Cardiac fibroblast (primary cell): ENCODE measurements around the gene PLOD2.

ENCODE experiments used
- DNase-seq, 2 donors: peaks; one replicate each; pipeline versions ENCODE4 v3.0.0 to v3.0.0-alpha.2; 2010; ENCODE audit warnings: low read depth in 2 of 2
- H3K4me3 ChIP-seq, 2 donors: replicated peaks in 1 of 2; 1 replicate in 1 of 2; 2 replicates in 1 of 2; pipeline ENCODE4 v1.5.1; 2011; ENCODE audit warnings: low read depth in 2 of 2, low read length in 2 of 2, mild to moderate bottlenecking in 2 of 2, moderate library complexity in 1 of 2
- CTCF ChIP-seq: IDR thresholded peaks from one replicate; pipeline ENCODE4 v1.5.1; 2011; ENCODE audit warnings: low read depth, mild to moderate bottlenecking, low read length, inconsistent platforms

Gene PLOD2

GRCh38 chr3:146099316-146099715 lies 61.7 kb downstream of the PLOD2 start:
- no peak for DNase-seq
- no peak overlapping the region for H3K4me3 ChIP-seq
- no peak for TF ChIP-seq CTCF

- H3K4me3 ChIP-seq, result no peak overlapping the region
- peak; percentile 48 to 51 for DNase-seq
- TF ChIP-seq CTCF, result no peak
Measured at GRCh38 chr3:146093896-146094295, 67.1 kb downstream of the PLOD2 start.

GRCh38 chr3:146092230-146092629 lies 68.8 kb downstream of the PLOD2 start:
- DNase-seq, result peak in 1 of 2 donors; percentile 50
- no peak for TF ChIP-seq CTCF
- no peak overlapping the region for H3K4me3 ChIP-seq

- no peak for TF ChIP-seq CTCF
- no peak overlapping the region for H3K4me3 ChIP-seq
- no peak for DNase-seq
Measured at GRCh38 chr3:146091397-146091796, 69.6 kb downstream of the PLOD2 start.

GRCh38 chr3:146090521-146090920 lies 70.5 kb downstream of the PLOD2 start:
- no peak for TF ChIP-seq CTCF
- no peak overlapping the region for H3K4me3 ChIP-seq
- no peak for DNase-seq

- no peak for DNase-seq
- no peak overlapping the region for H3K4me3 ChIP-seq
- no peak for TF ChIP-seq CTCF
Measured at GRCh38 chr3:146088840-146089239, 72.1 kb downstream of the PLOD2 start.

- no peak overlapping the region for H3K4me3 ChIP-seq
- DNase-seq, result no peak
- TF ChIP-seq CTCF, result no peak
Measured at GRCh38 chr3:146087116-146087515, 73.9 kb downstream of the PLOD2 start.
